Gastroesophageal sphincter (tissue), 3 donors: ENCODE measurements around the gene ANGEL2.

Experiments used
- EP300 ChIP-seq: sonication (generic); formaldehyde crosslinking; IDR thresholded peaks from one replicate; pipeline ENCODE4 v1.6.1; 2017; ENCODE audit warnings: antibody characterized with exemption, mild to moderate bottlenecking
- POLR2A ChIP-seq, 2 donors: fragments of 450-650 bp; IDR thresholded peaks; one replicate each; pipeline ENCODE4 v1.6.1; 2017; ENCODE audit warnings: antibody characterized with exemption in 2 of 2, mild to moderate bottlenecking in 2 of 2, moderate library complexity in 1 of 2
- TF ChIP-seq, protein P1 (sequence below), 4 experiments: fragments of 200-600 bp in 2 of 4; fragments of 450-650 bp in 2 of 4; sonication (generic) in 1 of 4; IDR thresholded peaks; one replicate each; pipeline ENCODE4 v1.5.1; 2017 to 2019; ENCODE audit warnings: antibody characterized with exemption in 4 of 4, mild to moderate bottlenecking in 2 of 4, moderate library complexity in 2 of 4

DNA sequence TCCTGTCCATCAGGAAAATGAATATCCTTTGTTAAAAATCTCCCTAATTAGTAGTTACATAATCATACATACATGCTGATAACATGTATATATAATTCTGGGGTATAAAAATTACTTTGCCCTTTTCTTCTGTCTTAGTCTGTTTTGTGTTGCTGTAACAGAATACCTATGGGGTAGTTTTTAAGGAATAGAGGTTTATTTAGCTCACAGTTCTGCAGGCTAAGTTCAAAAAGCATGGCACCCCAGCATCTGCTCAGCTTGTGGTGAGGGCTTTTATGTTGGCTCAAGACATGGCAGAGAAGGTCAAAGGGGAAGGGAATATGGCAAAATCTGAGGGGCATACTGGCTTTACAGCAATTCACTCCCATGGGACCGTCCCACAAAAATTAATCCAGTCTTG lies 19.0 kb upstream of the ANGEL2 start:
- TF ChIP-seq EP300 (no peak), POLR2A (IDR thresholded peaks at IDR 0.05) (no peak)
- TF ChIP-seq, protein P1, sequence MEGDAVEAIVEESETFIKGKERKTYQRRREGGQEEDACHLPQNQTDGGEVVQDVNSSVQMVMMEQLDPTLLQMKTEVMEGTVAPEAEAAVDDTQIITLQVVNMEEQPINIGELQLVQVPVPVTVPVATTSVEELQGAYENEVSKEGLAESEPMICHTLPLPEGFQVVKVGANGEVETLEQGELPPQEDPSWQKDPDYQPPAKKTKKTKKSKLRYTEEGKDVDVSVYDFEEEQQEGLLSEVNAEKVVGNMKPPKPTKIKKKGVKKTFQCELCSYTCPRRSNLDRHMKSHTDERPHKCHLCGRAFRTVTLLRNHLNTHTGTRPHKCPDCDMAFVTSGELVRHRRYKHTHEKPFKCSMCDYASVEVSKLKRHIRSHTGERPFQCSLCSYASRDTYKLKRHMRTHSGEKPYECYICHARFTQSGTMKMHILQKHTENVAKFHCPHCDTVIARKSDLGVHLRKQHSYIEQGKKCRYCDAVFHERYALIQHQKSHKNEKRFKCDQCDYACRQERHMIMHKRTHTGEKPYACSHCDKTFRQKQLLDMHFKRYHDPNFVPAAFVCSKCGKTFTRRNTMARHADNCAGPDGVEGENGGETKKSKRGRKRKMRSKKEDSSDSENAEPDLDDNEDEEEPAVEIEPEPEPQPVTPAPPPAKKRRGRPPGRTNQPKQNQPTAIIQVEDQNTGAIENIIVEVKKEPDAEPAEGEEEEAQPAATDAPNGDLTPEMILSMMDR (IDR thresholded peaks at IDR 0.05): no peak
